K562 (cell line): ENCODE data around the gene AP1G1. TPM values are rescaled to one million over a fixed set of nuclear protein-coding genes. Genes with fewer than 3 reads are reported as not detected.
A peak's percentile ranks its signal among the peaks of the same experiment; 100 is the strongest.

Source experiments
- CBX8 ChIP-seq: fragments of 200-600 bp; sonication (generic); IDR thresholded peaks from 2 replicates; pipeline ENCODE4 v1.6.1; 2012; ENCODE audit warnings: borderline replicate concordance, mixed run types, low read depth, mild to moderate bottlenecking, moderate library complexity, mixed read lengths, low read length, control low read depth, inconsistent platforms; ENCODE audit not compliant: poor library complexity, severe bottlenecking; ENCODE audit errors: extremely low read depth
- CTCFL ChIP-seq: IDR thresholded peaks from 2 replicates; pipeline ENCODE4 v1.6.1; 2011; ENCODE audit warnings: borderline replicate concordance, low read depth, mild to moderate bottlenecking, moderate library complexity, low read length; ENCODE audit not compliant: insufficient read depth, poor library complexity, severe bottlenecking
- DACH1 ChIP-seq: fragments of 450-650 bp; IDR thresholded peaks from 2 replicates; pipeline ENCODE4 v1.6.1; 2018; ENCODE audit not compliant: partially characterized antibody
- GTF2A2 ChIP-seq: IDR thresholded peaks from 2 replicates; pipeline ENCODE4 v1.6.1; 2016; ENCODE audit warnings: mild to moderate bottlenecking, missing genetic modification characterization, missing compliant biosample characterization
- NCOA4 ChIP-seq: fragments of 450-650 bp; IDR thresholded peaks from 2 replicates; pipeline ENCODE4 v1.6.1; 2018; ENCODE audit warnings: mild to moderate bottlenecking; ENCODE audit not compliant: partially characterized antibody
- NFRKB ChIP-seq: fragments of 450-650 bp; IDR thresholded peaks from 2 replicates; pipeline ENCODE4 v1.6.1; 2016; ENCODE audit warnings: low read depth
- PPARD ChIP-seq: fragments of 250-450 bp; sonication (Bioruptor Pico); IDR thresholded peaks from 2 replicates; pipeline ENCODE4 v1.8.0; 2022; ENCODE audit warnings: inconsistent platforms, mild to moderate bottlenecking, moderate library complexity
- SETDB1 ChIP-seq: IDR thresholded peaks from one replicate; pipeline ENCODE4 v1.6.1; 2012; ENCODE audit warnings: low read length, control low read depth, inconsistent platforms
- SFPQ ChIP-seq: fragments of 200-400 bp; formaldehyde crosslinking; IDR thresholded peaks from 2 replicates; pipeline ENCODE4 v1.6.1; 2017; ENCODE audit warnings: mild to moderate bottlenecking, low read depth, low read length, moderate library complexity
- SNAPC5 ChIP-seq: fragments of 250-450 bp; sonication (Bioruptor Pico); IDR thresholded peaks from 2 replicates; pipeline ENCODE4 v1.8.0; 2021; ENCODE audit warnings: moderate library complexity, mild to moderate bottlenecking, inconsistent platforms
- SP2 ChIP-seq: IDR thresholded peaks from 2 replicates; pipeline ENCODE4 v1.6.1; 2011; ENCODE audit warnings: mild to moderate bottlenecking, low read depth, low read length, moderate library complexity; ENCODE audit not compliant: poor library complexity, severe bottlenecking; ENCODE audit errors: extremely low read depth
- SRSF1 ChIP-seq: fragments of 200-400 bp; formaldehyde crosslinking; IDR thresholded peaks from 2 replicates; pipeline ENCODE4 v1.6.1; 2017; ENCODE audit warnings: mild to moderate bottlenecking, low read depth, low read length, moderate library complexity
- THAP7 ChIP-seq: fragments of 250-450 bp; sonication (Bioruptor Pico); IDR thresholded peaks from 2 replicates; pipeline ENCODE4 v1.5.0; 2021
- YBX1 ChIP-seq: fragments of 450-650 bp; IDR thresholded peaks from 2 replicates; pipeline ENCODE4 v1.7.1; 2016; ENCODE audit warnings: mild to moderate bottlenecking
- ZFP1 ChIP-seq: fragments of 450-650 bp; formaldehyde crosslinking; IDR thresholded peaks from 2 replicates; pipeline ENCODE4 v1.4.0; 2020; ENCODE audit warnings: mild to moderate bottlenecking, mixed read lengths
- ZFPM2 ChIP-seq: fragments of 250-450 bp; sonication (Bioruptor Pico); IDR thresholded peaks from 2 replicates; pipeline ENCODE4 v1.5.1; 2022; ENCODE audit warnings: mild to moderate bottlenecking
- ZNF695 ChIP-seq: fragments of 450-650 bp; formaldehyde crosslinking; IDR thresholded peaks from 2 replicates; pipeline ENCODE4 v1.4.0; 2020; ENCODE audit warnings: mild to moderate bottlenecking, moderate library complexity
- polyA plus RNA-seq, 8 experiments: library from polyadenylated mRNA; depleted of rRNA in 4 of 8; stranded (reverse) in 5 of 8; unstranded in 3 of 8; fragments of >200 nt; fragmentation: Nextera tagmentation in 2 of 8; fragmentation: Illumina TruSeq in 1 of 8; extraction: Ambion mirVana in 2 of 8; extraction: Trizol in 1 of 8; gene quantifications; 2 replicates each; pipeline versions ENCODE4 v1.2.1 to v1.2.3, GENCODE V29; 2011 to 2014; ENCODE audit warnings: inconsistent platforms in 1 of 8, missing spikeins in 1 of 8
- total RNA-seq, 7 experiments: library from RNA; depleted of rRNA in 6 of 7; stranded (reverse); fragments of >200 nt in 6 of 7; fragmentation: Illumina TruSeq in 2 of 7; extraction: Trizol in 2 of 7; gene quantifications; 2 replicates each; pipeline versions ENCODE4 v1.2.1 to v1.2.3, GENCODE V29; 2011 to 2021; ENCODE audit warnings: low replicate concordance in 1 of 7
- TF ChIP-seq, protein P1 (sequence below): fragments of 450-650 bp; formaldehyde crosslinking; IDR thresholded peaks from 2 replicates; pipeline ENCODE4 v1.4.0; 2022; ENCODE audit warnings: mild to moderate bottlenecking, moderate library complexity
- TF ChIP-seq, protein P2 (sequence below): fragments of 450-650 bp; IDR thresholded peaks from 2 replicates; pipeline ENCODE4 v1.6.1; 2016; ENCODE audit warnings: mild to moderate bottlenecking

AP1G1 gene
- total and polyA plus RNA-seq, 9 of the 15 experiments (the other 6 are each of a cell fraction or from before 2014, with no cell fraction given) = 7.0 to 59.2 (median 42.0) TPM

- TF ChIP-seq CTCFL (no peak), DACH1 (no peak), SETDB1 (no peak), SNAPC5 (no peak), PPARD (CRISPR knock-in tag) (no peak), SRSF1 (no peak), NFRKB (peak; percentile 100), YBX1 (no peak), ZNF695 (no peak), CBX8 (no peak), SFPQ (no peak), ZFPM2 (CRISPR knock-in tag) (no peak), NCOA4 (no peak), GTF2A2 (tag) (peak; percentile 87), ZFP1 (CRISPR knock-in tag) (no peak), THAP7 (CRISPR knock-in tag) (peak; percentile 99), SP2 (no peak)
- TF ChIP-seq, protein P1, sequence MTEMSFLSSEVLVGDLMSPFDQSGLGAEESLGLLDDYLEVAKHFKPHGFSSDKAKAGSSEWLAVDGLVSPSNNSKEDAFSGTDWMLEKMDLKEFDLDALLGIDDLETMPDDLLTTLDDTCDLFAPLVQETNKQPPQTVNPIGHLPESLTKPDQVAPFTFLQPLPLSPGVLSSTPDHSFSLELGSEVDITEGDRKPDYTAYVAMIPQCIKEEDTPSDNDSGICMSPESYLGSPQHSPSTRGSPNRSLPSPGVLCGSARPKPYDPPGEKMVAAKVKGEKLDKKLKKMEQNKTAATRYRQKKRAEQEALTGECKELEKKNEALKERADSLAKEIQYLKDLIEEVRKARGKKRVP (CRISPR knock-in tag) = no peak
- TF ChIP-seq, protein P2, sequence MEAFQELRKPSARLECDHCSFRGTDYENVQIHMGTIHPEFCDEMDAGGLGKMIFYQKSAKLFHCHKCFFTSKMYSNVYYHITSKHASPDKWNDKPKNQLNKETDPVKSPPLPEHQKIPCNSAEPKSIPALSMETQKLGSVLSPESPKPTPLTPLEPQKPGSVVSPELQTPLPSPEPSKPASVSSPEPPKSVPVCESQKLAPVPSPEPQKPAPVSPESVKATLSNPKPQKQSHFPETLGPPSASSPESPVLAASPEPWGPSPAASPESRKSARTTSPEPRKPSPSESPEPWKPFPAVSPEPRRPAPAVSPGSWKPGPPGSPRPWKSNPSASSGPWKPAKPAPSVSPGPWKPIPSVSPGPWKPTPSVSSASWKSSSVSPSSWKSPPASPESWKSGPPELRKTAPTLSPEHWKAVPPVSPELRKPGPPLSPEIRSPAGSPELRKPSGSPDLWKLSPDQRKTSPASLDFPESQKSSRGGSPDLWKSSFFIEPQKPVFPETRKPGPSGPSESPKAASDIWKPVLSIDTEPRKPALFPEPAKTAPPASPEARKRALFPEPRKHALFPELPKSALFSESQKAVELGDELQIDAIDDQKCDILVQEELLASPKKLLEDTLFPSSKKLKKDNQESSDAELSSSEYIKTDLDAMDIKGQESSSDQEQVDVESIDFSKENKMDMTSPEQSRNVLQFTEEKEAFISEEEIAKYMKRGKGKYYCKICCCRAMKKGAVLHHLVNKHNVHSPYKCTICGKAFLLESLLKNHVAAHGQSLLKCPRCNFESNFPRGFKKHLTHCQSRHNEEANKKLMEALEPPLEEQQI = peak; percentile 91; the same call in 1 of the 2 replicates
These were observed at the start of gene AP1G1 (continued) for GRCh38 chr16:71808593-71809459.
